Ovary (tissue), 9 donors: ENCODE data around the gene KRT7. TPM values are rescaled to one million over a fixed set of nuclear protein-coding genes. Genes with fewer than 3 reads are reported as not detected.

Experiments
- DNase-seq, 5 donors: peaks; one replicate each; pipeline ENCODE4 v3.0.0-alpha.2; 2019 to 2020
- H3K27ac ChIP-seq, 2 donors: fragments of 200-600 bp; one replicate each; pipeline versions ENCODE4 v1.5.1 to v1.8.0; 2019 to 2022
- H3K27me3 ChIP-seq: fragments of 200-600 bp; one replicate; pipeline ENCODE4 v1.8.0; 2022
- H3K36me3 ChIP-seq: fragments of 200-600 bp; sonication (generic); one replicate; pipeline ENCODE4 v1.5.1; 2019
- H3K4me1 ChIP-seq: one replicate; pipeline ENCODE4 v1.8.1; 2013; ENCODE audit warnings: mild to moderate bottlenecking, moderate library complexity; ENCODE audit not compliant: insufficient read depth
- H3K4me3 ChIP-seq: fragments of 200-600 bp; sonication (generic); one replicate; pipeline ENCODE4 v1.5.1; 2017
- H3K9me3 ChIP-seq, 2 donors: fragments of 200-600 bp in 1 of 2; sonication (generic) in 1 of 2; one replicate each; pipeline versions ENCODE4 v1.5.1 to v1.8.1; 2013 to 2019; ENCODE audit warnings: mild to moderate bottlenecking in 1 of 2, moderate library complexity in 1 of 2
- EP300 ChIP-seq: sonication (generic); formaldehyde crosslinking; IDR thresholded peaks from one replicate; pipeline ENCODE4 v1.6.1; 2017; ENCODE audit warnings: antibody characterized with exemption
- POLR2A ChIP-seq: fragments of 450-650 bp; IDR thresholded peaks from one replicate; pipeline ENCODE4 v1.6.1; 2017; ENCODE audit warnings: antibody characterized with exemption, mild to moderate bottlenecking, moderate library complexity
- WGBS, 3 donors: extraction: QIAGEN DNeasy Blood & Tissue Kit in 1 of 3; methylation state at CpG; one replicate each; pipeline versions ENCODE4 v1.1.5 to v1.1.7; 2013 to 2017; 5-methylcytosine and 5-hydroxymethylcytosine counted together
- intact Hi-C, 4 donors: fragments of 100-400 bp; cut with DNase I; formaldehyde crosslinking; loops; one replicate each; pipeline versions ENCODE4 v1.11.0 to v1.15.1; 2022 to 2023
- polyA plus RNA-seq, 2 donors: library from polyadenylated mRNA; stranded (reverse); fragments of 200-250 nt in 1 of 2; fragments of 350-450 nt in 1 of 2; fragmentation: Illumina TruSeq in 1 of 2; extraction: RNeasy Lipid Tissue Mini Kit (QIAGEN cat#74804) in 1 of 2; gene quantifications; one replicate each; pipeline ENCODE4 v1.2.3, GENCODE V29; 2013 to 2014
- total RNA-seq, 7 donors: library from RNA; depleted of rRNA in 2 of 7; stranded (reverse); fragments of >200 nt in 2 of 7; fragmentation: NEBNext Ultra II Directional in 3 of 7; extraction: Animal tissue kit (Norgen Biotek cat#: 25700) in 3 of 7; gene quantifications; one replicate each; pipeline versions ENCODE4 v1.1.0 to v1.2.4, GENCODE V29; 2016 to 2023
- TF ChIP-seq, protein P1 (sequence below), 3 donors: fragments of 450-650 bp in 2 of 3; fragments of 200-600 bp in 1 of 3; IDR thresholded peaks; one replicate each; pipeline versions ENCODE4 v1.5.1 to v1.8.0; 2016 to 2022; ENCODE audit warnings: antibody characterized with exemption in 3 of 3, mild to moderate bottlenecking in 1 of 3
- donor health status: DM: no; HTN: no; CAD: no; lungs with moderate emphysema.
- donor health status: DM: no; HTN: no; CAD: no.
- donor health status: Bipolar disorder and iron deficiency.
- donor health status: DM: yes; HTN: yes; CAD: no.
- donor health status: DM: no; HTN: no; CAD: no.
- donor health status: DM: yes; HTN: yes; CAD: no.

Gene KRT7
- total and polyA plus RNA-seq, 9 donors, result 0.37 to 379 (median 22.7) TPM; not detected in 1

DNA sequence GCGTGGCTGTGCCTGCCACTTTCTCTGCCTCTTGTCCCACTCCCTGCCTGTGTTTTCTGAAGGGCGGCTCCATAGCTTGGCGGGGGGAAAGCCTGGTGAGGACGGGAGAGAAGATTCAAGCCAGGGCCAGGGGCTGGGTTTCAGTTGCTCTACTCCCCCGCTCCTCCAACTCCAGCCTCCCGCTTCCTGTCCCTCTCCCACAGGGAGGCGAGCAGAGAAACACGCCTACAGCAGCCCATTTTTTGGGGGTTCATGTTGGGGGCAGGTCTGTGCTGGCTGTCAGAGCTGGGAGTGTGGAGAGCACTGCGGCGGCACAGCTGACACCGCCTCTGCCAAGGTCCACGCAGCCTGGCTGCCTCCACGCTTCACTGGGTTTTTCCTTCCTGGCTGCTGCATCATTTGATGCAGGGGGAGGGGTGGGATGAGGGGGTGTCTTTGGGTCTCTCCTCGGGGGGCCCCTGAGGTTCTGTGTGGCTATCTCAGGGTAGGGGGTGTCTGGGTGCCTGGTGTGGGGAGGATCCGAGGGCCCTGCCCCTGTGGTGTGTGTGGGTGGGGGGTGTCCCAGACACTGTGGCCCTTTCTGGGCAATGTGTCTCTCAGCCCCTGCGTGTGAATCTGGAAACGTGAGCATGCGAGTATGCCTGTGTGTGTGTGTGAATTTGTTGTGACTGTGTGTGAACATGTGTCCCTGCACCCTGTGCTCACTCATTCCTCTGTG lies 30.5 kb upstream of the KRT7 start:
- TF ChIP-seq EP300 (no peak), POLR2A (no peak)
- TF ChIP-seq, protein P1, sequence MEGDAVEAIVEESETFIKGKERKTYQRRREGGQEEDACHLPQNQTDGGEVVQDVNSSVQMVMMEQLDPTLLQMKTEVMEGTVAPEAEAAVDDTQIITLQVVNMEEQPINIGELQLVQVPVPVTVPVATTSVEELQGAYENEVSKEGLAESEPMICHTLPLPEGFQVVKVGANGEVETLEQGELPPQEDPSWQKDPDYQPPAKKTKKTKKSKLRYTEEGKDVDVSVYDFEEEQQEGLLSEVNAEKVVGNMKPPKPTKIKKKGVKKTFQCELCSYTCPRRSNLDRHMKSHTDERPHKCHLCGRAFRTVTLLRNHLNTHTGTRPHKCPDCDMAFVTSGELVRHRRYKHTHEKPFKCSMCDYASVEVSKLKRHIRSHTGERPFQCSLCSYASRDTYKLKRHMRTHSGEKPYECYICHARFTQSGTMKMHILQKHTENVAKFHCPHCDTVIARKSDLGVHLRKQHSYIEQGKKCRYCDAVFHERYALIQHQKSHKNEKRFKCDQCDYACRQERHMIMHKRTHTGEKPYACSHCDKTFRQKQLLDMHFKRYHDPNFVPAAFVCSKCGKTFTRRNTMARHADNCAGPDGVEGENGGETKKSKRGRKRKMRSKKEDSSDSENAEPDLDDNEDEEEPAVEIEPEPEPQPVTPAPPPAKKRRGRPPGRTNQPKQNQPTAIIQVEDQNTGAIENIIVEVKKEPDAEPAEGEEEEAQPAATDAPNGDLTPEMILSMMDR (IDR thresholded peaks at IDR 0.05), result no peak
- Histone ChIP-seq H3K9me3 (no peaks in the 10 kb centered on the region), H3K4me1 (peaks cover 1% of the 10 kb centered on the region), H3K27me3 (no peaks in the 10 kb centered on the region), H3K27ac (no peak overlapping the region), H3K4me3 (no peak overlapping the region), H3K36me3 (no peaks in the 10 kb centered on the region)
- intact Hi-C loops, result no loop called here
- DNase-seq, result peak in 4 of 5 donors; percentile 20 to 56 (median 34)
- WGBS, 3 donors, result 10 to 14% (median 13%) methylated on average over 18 of the region's 18 CpGs

DNA sequence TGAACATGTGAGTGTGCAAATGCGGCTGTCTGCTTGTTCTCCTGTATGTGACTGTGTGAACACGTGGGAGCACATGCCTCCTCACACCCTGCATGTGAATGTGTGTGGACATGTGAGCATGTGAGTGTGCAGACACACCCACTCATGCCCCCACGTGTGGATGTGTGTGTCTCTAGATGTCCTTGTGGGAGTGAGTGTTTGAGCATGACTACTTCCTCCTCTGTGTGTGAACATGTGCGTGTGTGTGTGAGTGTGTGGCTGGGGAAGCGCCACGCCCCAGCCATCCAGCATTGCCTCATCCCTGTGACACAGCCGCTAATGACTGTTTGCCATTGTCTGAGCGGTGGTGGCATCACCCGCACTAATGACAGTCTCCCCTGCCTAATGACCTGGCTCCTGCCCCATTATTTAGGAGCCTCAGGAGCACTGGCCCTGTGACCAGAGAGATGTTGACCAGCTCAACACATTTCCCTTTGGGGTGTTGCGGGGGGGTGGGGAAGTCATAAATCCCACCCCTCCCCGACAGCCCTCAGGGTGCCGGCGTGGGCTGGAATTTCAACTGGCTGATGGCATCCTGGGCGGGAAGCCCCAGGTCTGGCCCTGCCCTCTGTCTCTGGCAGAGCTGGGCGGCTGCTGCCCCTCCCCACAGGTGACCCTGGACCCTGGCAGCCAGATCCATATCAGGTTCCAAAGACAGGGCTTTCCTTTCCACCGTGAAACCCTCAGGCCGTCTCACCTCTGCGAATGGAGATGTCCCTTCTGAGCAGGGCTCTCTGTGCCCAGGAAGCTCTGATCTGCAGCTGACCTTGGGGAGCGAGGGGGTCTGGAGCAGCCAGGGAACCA lies 29.7 kb upstream of the KRT7 start:
- Histone ChIP-seq H3K4me3 (no peak overlapping the region), H3K4me1 (peaks cover 1% of the 10 kb centered on the region), H3K27ac (no peak overlapping the region), H3K36me3 (no peaks in the 10 kb centered on the region), H3K27me3 (no peaks in the 10 kb centered on the region), H3K9me3 (no peaks in the 10 kb centered on the region)
- TF ChIP-seq POLR2A (no peak), EP300 (no peak)
- TF ChIP-seq, protein P1 (IDR thresholded peaks at IDR 0.05), result no peak
- intact Hi-C loops, result no loop called here
- DNase-seq, result peak in 4 of 5 donors; percentile 37 to 54 (median 49)
- WGBS, 3 donors, result 66 to 73% (median 70%) methylated on average over 19 of the region's 19 CpGs

DNA sequence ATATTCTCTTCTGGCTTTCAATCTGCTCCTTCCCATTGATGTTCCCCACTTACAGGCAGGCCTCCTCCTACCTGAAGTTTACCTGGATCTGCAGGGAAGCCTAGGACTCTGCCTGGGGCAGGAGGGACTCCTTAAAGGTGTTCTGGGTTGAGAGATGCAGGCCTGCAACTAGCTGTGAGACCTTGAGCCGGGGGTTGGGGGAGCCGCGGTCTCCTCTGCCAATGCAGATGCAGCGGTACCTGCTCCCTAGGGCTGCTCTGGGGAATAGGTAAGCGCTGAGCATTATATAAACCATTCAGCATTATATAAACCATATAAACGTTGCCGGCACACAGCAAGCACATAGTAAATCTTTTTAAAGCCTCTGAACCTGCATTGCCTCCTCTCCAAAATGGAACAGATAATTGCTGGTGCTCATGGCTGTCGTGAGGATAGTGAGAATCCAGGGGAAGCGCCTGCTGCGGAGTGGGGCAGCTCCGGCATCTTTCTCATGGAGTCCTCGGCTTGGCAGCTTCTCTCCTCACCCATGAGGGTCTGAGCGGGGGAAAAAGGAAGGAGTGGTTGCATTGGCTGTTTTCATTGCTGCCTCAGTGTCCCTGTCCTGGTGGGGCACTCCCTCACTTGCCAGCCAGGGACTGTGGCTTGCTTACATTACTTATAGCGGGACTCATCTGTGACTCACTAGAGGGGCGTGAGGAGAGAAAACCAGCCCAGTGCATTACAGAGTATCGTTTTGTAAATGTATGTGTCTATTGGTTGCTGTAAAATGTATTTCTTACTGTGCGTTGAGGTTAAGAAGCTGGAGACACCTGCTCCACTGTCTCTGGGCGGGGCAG lies 28.7 kb upstream of the KRT7 start:
- peak in 1 of 5 donors; percentile 5 for DNase-seq
- H3K27ac ChIP-seq, result no peak overlapping the region
- intact Hi-C loops, result no loop called here

More for the DNA sequence above, 28.7 kb upstream of the KRT7 start:
- Histone ChIP-seq H3K4me1 (peaks cover 1% of the 10 kb centered on the region), H3K36me3 (no peaks in the 10 kb centered on the region), H3K27me3 (no peaks in the 10 kb centered on the region), H3K4me3 (no peak overlapping the region), H3K9me3 (no peaks in the 10 kb centered on the region)
- WGBS, 3 donors, result 84 to 87% (median 87%) methylated on average over 18 of the region's 18 CpGs
- no peak for TF ChIP-seq EP300
- TF ChIP-seq, protein P1 (IDR thresholded peaks at IDR 0.05), result no peak
- no peak for TF ChIP-seq POLR2A
